ENCODE measurements around the gene SPTBN5.

Gene SPTBN5

GRCh38 chr15:41926185-41927056 is 32.6 kb upstream of the SPTBN5 start:
- in situ Hi-C loops (cut with MboI; ENCODE audit: low sequenced_read_pairs): no loop called here

- in situ Hi-C loops (cut with MboI; ENCODE audit: low sequenced_read_pairs): no loop called here
Measured at GRCh38 chr15:41925086-41925608, 31.3 kb upstream of the SPTBN5 start.

- in situ Hi-C loops (cut with MboI; ENCODE audit: low sequenced_read_pairs): no loop called here
Measured at GRCh38 chr15:41923401-41923997, 29.6 kb upstream of the SPTBN5 start.

GRCh38 chr15:41922353-41922752 is 28.5 kb upstream of the SPTBN5 start:
- in situ Hi-C loops (cut with MboI; ENCODE audit: low sequenced_read_pairs): no loop called here

GRCh38 chr15:41921639-41922038 is 27.8 kb upstream of the SPTBN5 start:
- in situ Hi-C loops (cut with MboI; ENCODE audit: low sequenced_read_pairs): no loop called here

- in situ Hi-C loops (cut with MboI; ENCODE audit: low sequenced_read_pairs): no loop called here
Measured at GRCh38 chr15:41921167-41921566, 27.3 kb upstream of the SPTBN5 start.

GRCh38 chr15:41919954-41920538 is 26.2 kb upstream of the SPTBN5 start:
- in situ Hi-C loops (cut with MboI; ENCODE audit: low sequenced_read_pairs): no loop called here

GRCh38 chr15:41919201-41919820 is 25.5 kb upstream of the SPTBN5 start:
- in situ Hi-C loops (cut with MboI; ENCODE audit: low sequenced_read_pairs): no loop called here

- in situ Hi-C loops (cut with MboI; ENCODE audit: low sequenced_read_pairs): no loop called here
Measured at GRCh38 chr15:41918506-41919126, 24.8 kb upstream of the SPTBN5 start.

- in situ Hi-C loops (cut with MboI; ENCODE audit: low sequenced_read_pairs): no loop called here
Measured at GRCh38 chr15:41917767-41918430, 24.0 kb upstream of the SPTBN5 start.

GRCh38 chr15:41915255-41915994 is 21.6 kb upstream of the SPTBN5 start:
- in situ Hi-C loops (cut with MboI; ENCODE audit: low sequenced_read_pairs): no loop called here

GRCh38 chr15:41914411-41914810 is 20.6 kb upstream of the SPTBN5 start:
- in situ Hi-C loops (cut with MboI; ENCODE audit: low sequenced_read_pairs): no loop called here

- in situ Hi-C loops (cut with MboI; ENCODE audit: low sequenced_read_pairs): no loop called here
Measured at GRCh38 chr15:41913256-41913655, 19.4 kb upstream of the SPTBN5 start.

- in situ Hi-C loops (cut with MboI; ENCODE audit: low sequenced_read_pairs): no loop called here
Measured at GRCh38 chr15:41911691-41912345, 18.0 kb upstream of the SPTBN5 start.

GRCh38 chr15:41908736-41909461 is 15.0 kb upstream of the SPTBN5 start:
- in situ Hi-C loops (cut with MboI; ENCODE audit: low sequenced_read_pairs): no loop called here

- in situ Hi-C loops (cut with MboI; ENCODE audit: low sequenced_read_pairs): no loop called here
Measured at GRCh38 chr15:41907141-41907540, 13.3 kb upstream of the SPTBN5 start.

- in situ Hi-C loops (cut with MboI; ENCODE audit: low sequenced_read_pairs): no loop called here
Measured at GRCh38 chr15:41906608-41907007, 12.8 kb upstream of the SPTBN5 start.

- in situ Hi-C loops (cut with MboI; ENCODE audit: low sequenced_read_pairs): no loop called here
Measured at GRCh38 chr15:41905036-41905793, 11.4 kb upstream of the SPTBN5 start.
